Loucy (cell line): ENCODE data around the gene ERMN.

ENCODE experiments used
- EZH2phosphoT487 ChIP-seq: fragments of 200-600 bp; IDR thresholded peaks from 2 replicates; pipeline ENCODE4 v1.6.1; 2018; ENCODE audit warnings: antibody characterized with exemption, mild to moderate bottlenecking, moderate library complexity, borderline replicate concordance
- TF ChIP-seq, protein P1 (sequence below): fragments of 200-600 bp; sonication (generic); conservative IDR thresholded peaks from 2 replicates; pipeline ENCODE4 v1.5.1; 2014; ENCODE audit warnings: mild to moderate bottlenecking, antibody characterized with exemption, low read length

DNA sequence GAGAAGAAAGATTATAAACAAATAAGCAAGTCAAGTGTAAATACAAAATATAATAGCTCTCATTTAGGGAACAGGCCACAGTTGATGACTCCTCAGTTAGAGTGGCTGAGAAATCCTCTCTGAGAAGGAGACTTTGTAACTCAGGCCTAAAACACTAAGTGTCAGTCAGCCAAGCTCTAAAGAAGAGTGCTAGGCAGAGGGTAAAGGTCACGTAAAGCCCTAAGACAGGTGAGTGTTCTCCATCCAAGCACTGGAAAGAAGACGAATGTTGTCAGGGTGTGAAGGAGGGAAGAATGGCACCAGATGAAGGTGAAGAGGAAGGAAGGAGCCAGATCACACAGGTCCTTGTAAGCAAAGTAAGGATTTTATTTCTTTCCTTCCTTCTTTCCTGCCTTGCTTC, 24.3 kb downstream of the ERMN start:
- TF ChIP-seq EZH2phosphoT487: no peak
- TF ChIP-seq, protein P1, sequence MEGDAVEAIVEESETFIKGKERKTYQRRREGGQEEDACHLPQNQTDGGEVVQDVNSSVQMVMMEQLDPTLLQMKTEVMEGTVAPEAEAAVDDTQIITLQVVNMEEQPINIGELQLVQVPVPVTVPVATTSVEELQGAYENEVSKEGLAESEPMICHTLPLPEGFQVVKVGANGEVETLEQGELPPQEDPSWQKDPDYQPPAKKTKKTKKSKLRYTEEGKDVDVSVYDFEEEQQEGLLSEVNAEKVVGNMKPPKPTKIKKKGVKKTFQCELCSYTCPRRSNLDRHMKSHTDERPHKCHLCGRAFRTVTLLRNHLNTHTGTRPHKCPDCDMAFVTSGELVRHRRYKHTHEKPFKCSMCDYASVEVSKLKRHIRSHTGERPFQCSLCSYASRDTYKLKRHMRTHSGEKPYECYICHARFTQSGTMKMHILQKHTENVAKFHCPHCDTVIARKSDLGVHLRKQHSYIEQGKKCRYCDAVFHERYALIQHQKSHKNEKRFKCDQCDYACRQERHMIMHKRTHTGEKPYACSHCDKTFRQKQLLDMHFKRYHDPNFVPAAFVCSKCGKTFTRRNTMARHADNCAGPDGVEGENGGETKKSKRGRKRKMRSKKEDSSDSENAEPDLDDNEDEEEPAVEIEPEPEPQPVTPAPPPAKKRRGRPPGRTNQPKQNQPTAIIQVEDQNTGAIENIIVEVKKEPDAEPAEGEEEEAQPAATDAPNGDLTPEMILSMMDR: no peak
